Coronary artery (tissue), 2 donors: ENCODE results near the gene ADCY2.

Experiments
- DNase-seq: peaks from one replicate; pipeline ENCODE4 v3.0.0-alpha.2; 2017; ENCODE audit warnings: low spot score
- H3K27ac ChIP-seq, 2 donors: fragments of 200-600 bp; sonication (generic); one replicate each; pipeline ENCODE4 v1.5.1; 2016 to 2019
- H3K4me3 ChIP-seq: fragments of 200-600 bp; sonication (generic); 2 replicates; pipeline ENCODE4 v1.5.1; 2016; ENCODE audit warnings: mild to moderate bottlenecking, moderate library complexity
- TF ChIP-seq, protein P1 (sequence below): fragments of 200-600 bp; sonication (generic); IDR thresholded peaks from one replicate; pipeline ENCODE4 v1.5.1; 2019; ENCODE audit warnings: antibody characterized with exemption

Gene ADCY2

GRCh38 chr5:7385681-7386080 lies 10.3 kb upstream of the ADCY2 start:
- TF ChIP-seq, protein P1, sequence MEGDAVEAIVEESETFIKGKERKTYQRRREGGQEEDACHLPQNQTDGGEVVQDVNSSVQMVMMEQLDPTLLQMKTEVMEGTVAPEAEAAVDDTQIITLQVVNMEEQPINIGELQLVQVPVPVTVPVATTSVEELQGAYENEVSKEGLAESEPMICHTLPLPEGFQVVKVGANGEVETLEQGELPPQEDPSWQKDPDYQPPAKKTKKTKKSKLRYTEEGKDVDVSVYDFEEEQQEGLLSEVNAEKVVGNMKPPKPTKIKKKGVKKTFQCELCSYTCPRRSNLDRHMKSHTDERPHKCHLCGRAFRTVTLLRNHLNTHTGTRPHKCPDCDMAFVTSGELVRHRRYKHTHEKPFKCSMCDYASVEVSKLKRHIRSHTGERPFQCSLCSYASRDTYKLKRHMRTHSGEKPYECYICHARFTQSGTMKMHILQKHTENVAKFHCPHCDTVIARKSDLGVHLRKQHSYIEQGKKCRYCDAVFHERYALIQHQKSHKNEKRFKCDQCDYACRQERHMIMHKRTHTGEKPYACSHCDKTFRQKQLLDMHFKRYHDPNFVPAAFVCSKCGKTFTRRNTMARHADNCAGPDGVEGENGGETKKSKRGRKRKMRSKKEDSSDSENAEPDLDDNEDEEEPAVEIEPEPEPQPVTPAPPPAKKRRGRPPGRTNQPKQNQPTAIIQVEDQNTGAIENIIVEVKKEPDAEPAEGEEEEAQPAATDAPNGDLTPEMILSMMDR, result no peak
- DNase-seq, result no peak
- Histone ChIP-seq H3K4me3 (no peak overlapping the region), H3K27ac (no peak overlapping the region)

DNA sequence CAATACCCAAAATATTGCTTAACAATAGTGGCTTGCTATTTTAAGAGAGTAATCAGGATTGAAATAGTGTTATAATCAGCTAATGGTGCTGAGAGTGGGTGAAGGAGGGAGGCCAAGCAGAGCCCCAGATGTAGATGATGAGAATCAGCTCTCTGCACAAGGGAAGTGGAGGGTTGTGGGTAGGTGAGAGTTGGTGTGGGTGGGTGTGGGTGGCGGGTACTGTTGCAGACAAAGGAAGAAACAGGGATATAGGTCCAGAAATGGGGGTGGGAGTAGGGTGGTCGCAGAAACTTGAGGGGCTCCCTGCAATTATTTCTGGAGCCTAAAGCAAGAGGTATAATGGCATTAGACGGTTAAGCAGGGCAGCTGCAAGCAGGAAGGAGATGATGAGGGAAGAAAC lies 7.4 kb upstream of the ADCY2 start:
- no peak for DNase-seq
- H3K4me3 ChIP-seq, result no peak overlapping the region
- TF ChIP-seq, protein P1, result no peak
- no peak overlapping the region for H3K27ac ChIP-seq

DNA sequence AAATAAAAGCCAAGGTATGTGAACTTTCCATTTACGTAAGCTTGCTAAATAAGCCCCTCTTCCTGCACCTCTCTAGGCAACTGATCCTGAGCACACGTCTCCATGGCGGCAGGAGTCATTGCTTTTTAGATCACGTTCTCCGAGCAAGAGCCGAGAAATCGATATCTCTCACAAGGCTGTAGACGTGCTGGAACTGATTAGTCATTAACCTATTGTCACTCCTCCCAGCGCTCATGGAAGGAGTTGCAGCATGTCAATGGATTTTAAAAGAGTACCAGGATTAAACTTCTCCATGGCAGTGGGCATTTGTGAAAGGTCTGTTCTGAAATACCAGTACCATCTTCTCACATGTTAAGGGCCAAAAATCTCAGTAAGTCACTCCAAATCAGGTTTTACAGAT lies 4.7 kb upstream of the ADCY2 start:
- TF ChIP-seq, protein P1, result no peak
- DNase-seq, result no peak
- no peak overlapping the region for H3K4me3 ChIP-seq
- no peak overlapping the region for H3K27ac ChIP-seq

GRCh38 chr5:7391814-7392692 lies 3.9 kb upstream of the ADCY2 start:
- DNase-seq, result no peak
- H3K27ac ChIP-seq, result no peak overlapping the region
- TF ChIP-seq, protein P1, result no peak
- no peak overlapping the region for H3K4me3 ChIP-seq

DNA sequence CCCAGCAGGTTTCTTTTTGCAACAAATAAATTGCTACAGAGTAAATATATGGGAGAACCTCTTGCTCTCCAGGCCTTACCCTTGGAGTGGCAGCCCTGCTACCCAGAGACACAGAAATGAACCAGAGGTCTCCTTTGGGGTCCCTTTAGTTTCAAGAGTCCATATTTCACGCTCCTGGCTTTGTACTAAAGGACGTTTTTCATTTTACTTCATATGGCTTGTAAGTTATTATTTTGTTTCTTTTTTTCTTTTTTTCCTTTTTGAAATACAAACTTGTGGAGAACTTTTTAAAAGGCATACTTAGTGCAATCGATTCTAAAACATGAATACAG lies 3.3 kb upstream of the ADCY2 start:
- TF ChIP-seq, protein P1, result no peak
- H3K4me3 ChIP-seq, result no peak overlapping the region
- DNase-seq, result no peak
- H3K27ac ChIP-seq, result no peak overlapping the region

- peak overlapping the region in 1 of 2 donors; percentile 31 for H3K27ac ChIP-seq
- H3K4me3 ChIP-seq, result no peak overlapping the region
- DNase-seq, result no peak
- TF ChIP-seq, protein P1, result no peak
Measured at GRCh38 chr5:7393921-7394799, 1.8 kb upstream of the ADCY2 start.
